HEK293 (cell line): Measurements from ENCODE around the gene MLX.
A peak's percentile ranks its signal among the peaks of the same experiment; 100 is the strongest.

ENCODE experiments used
- CTCF ChIA-PET: fragments of 350-600 bp; formaldehyde crosslinking; extraction: SDS; loops from one replicate; lab custom pipeline; 2021; ENCODE audit warnings: antibody characterized with exemption; lab: Yijun Ruan, JAX
- POLR2A ChIA-PET: fragments of 300-600 bp; formaldehyde crosslinking; extraction: SDS; loops from one replicate; lab custom pipeline; 2020; ENCODE audit warnings: antibody characterized with exemption, inconsistent platforms; lab: Yijun Ruan, JAX
- H3K27ac ChIP-seq: fragments of 200-500 bp; sonication (Bioruptor generic); 2 replicates; pipeline ENCODE4 v1.5.1; 2014; ENCODE audit warnings: low read depth, low read length, control low read depth, inconsistent platforms; ENCODE audit errors: extremely low read depth
- H3K36me3 ChIP-seq, 2 experiments: fragments of 200-500 bp in 1 of 2; sonication (Bioruptor generic) in 1 of 2; 1 replicate in 1 of 2; 2 replicates in 1 of 2; pipeline ENCODE4 v1.5.1; 2014 to 2017; ENCODE audit warnings: inconsistent platforms in 2 of 2, low read length in 2 of 2; ENCODE audit not compliant: control insufficient read depth in 2 of 2, insufficient read depth in 1 of 2
- H3K4me1 ChIP-seq: fragments of 200-500 bp; sonication (Bioruptor generic); 2 replicates; pipeline ENCODE4 v1.5.1; 2014; ENCODE audit warnings: mild to moderate bottlenecking, low read length, inconsistent platforms; ENCODE audit not compliant: control insufficient read depth, insufficient read depth
- H3K4me3 ChIP-seq: 2 replicates; pipeline ENCODE4 v1.5.1; 2011; ENCODE audit warnings: low read depth, mild to moderate bottlenecking, control low read depth, low read length, moderate library complexity
- H3K9me3 ChIP-seq: fragments of 200-500 bp; sonication (Bioruptor generic); 2 replicates; pipeline ENCODE4 v1.5.1; 2014; ENCODE audit warnings: low read depth, low read length, inconsistent platforms; ENCODE audit not compliant: control insufficient read depth, insufficient read depth
- HOXA7 ChIP-seq: sonication (generic); formaldehyde crosslinking; IDR thresholded peaks from 2 replicates; pipeline ENCODE4 v1.8.1; 2022; ENCODE audit warnings: missing genetic modification reagents, borderline replicate concordance
- ZIC2 ChIP-seq: fragments of 450-650 bp; formaldehyde crosslinking; IDR thresholded peaks from 2 replicates; pipeline ENCODE4 v1.5.1; 2016; ENCODE audit warnings: missing biosample characterization, missing genetic modification characterization
- ZNF10 ChIP-seq: fragments of 450-650 bp; formaldehyde crosslinking; IDR thresholded peaks from 2 replicates; pipeline ENCODE4 v1.5.1; 2017; ENCODE audit warnings: missing biosample characterization, missing genetic modification characterization
- ZNF280D ChIP-seq: fragments of 450-650 bp; formaldehyde crosslinking; IDR thresholded peaks from 2 replicates; pipeline ENCODE4 v1.5.1; 2016; ENCODE audit warnings: missing biosample characterization, missing genetic modification characterization
- ZNF449 ChIP-seq: fragments of 450-650 bp; formaldehyde crosslinking; IDR thresholded peaks from 2 replicates; pipeline ENCODE4 v1.5.1; 2017; ENCODE audit warnings: missing biosample characterization, mild to moderate bottlenecking, missing genetic modification characterization, moderate library complexity
- ZNF561 ChIP-seq: fragments of 450-650 bp; IDR thresholded peaks from 2 replicates; pipeline ENCODE4 v1.5.1; 2018; ENCODE audit warnings: missing biosample characterization, missing genetic modification characterization, borderline replicate concordance
- ZNF596 ChIP-seq: fragments of 450-650 bp; IDR thresholded peaks from 2 replicates; pipeline ENCODE4 v1.5.0; 2018; ENCODE audit warnings: missing biosample characterization, mild to moderate bottlenecking, missing genetic modification characterization, moderate library complexity
- ZNF600 ChIP-seq: fragments of 450-650 bp; formaldehyde crosslinking; IDR thresholded peaks from 2 replicates; pipeline ENCODE4 v1.5.1; 2016; ENCODE audit warnings: missing biosample characterization, missing genetic modification characterization
- ZNF658 ChIP-seq: fragments of 450-650 bp; formaldehyde crosslinking; IDR thresholded peaks from 2 replicates; pipeline ENCODE4; 2016; ENCODE audit warnings: missing biosample characterization, missing genetic modification characterization
- ZNF776 ChIP-seq: fragments of 450-650 bp; formaldehyde crosslinking; IDR thresholded peaks from 2 replicates; pipeline ENCODE4 v1.5.0; 2017; ENCODE audit warnings: missing biosample characterization, missing genetic modification characterization, borderline replicate concordance
- TF ChIP-seq, protein P1 (sequence below): fragments of 450-650 bp; IDR thresholded peaks from 2 replicates; pipeline ENCODE4 v1.5.1; 2018; ENCODE audit warnings: missing biosample characterization, missing genetic modification characterization

MLX gene

DNA sequence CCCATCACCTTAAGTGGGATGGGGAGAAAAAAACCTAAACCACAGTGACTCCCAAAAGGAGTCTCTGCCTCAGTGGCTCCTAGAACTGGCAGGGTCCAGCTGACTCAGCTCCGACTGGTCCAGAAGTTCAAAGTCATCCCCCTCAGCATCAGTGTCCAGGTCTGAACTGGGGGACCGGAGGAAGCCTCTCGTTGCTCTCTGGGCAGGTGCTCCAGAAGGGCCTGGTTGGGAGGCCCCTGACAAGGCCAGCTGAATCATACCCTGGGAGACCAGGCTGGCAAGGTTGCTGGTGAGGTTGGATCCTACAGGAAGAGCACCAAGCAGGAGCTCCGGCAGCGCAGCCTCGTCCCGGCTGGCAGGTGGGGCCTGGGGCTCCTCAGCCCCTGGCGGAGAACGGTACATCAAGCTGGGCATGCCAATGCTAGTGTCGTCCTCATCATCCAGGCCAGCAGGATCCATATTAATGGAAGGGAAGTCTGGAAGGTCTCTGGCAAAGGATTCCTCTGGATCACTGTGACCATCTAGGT is 14.9 kb downstream of the MLX start:
- H3K4me3 ChIP-seq: no peak overlapping the region
- H3K4me1 ChIP-seq: no peaks in the 10 kb centered on the region
- TF ChIP-seq ZNF600 (tag by site-specific recombination) (peak; percentile 48), ZNF561 (no peak)
- peaks cover 23 to 77% of the 10 kb centered on the region in 2 experiments for H3K36me3 ChIP-seq
- ChIA-PET POLR2A (interaction anchor here (0.5 kb wide), 1 partner anchor 23 kb away, joined by 3 read pairs; no protein-coding TSS in a partner anchor), CTCF (interaction anchor here (0.8 to 7.4 kb wide), 3 partner anchors 37 to 179 kb away, joined by 4 to 112 read pairs (median 4); partner anchors contain the start of gene RAMP2)
- H3K9me3 ChIP-seq: no peaks in the 10 kb centered on the region
- H3K27ac ChIP-seq: no peak overlapping the region

DNA sequence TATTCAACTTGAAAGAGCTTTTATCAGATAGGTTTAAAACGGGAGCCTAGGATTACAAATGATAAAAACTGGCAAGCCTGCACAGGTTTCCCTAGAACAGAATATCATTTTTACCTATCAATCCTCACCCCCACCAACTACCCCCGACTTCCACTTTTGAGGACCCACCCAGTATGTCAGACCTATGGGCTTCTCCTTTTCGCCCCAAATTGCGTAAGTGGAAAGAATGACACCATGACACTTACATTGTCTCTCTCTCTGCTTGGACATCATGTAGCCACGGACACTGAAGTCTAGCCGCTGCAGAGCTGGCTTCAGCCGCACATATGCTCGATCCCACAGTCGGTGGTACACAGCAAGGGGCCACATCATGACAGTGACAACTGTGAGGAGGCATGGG is 18.0 kb downstream of the MLX start:
- ChIA-PET CTCF (no interaction called here), POLR2A (interaction anchor here (0.6 kb wide), 1 partner anchor 72 kb away, joined by 4 read pairs; no protein-coding TSS in a partner anchor)
- H3K4me1 ChIP-seq: no peaks in the 10 kb centered on the region
- peaks cover 39 to 97% of the 10 kb centered on the region in 2 experiments for H3K36me3 ChIP-seq
- no peak overlapping the region for H3K27ac ChIP-seq
- no peaks in the 10 kb centered on the region for H3K9me3 ChIP-seq
- no peak overlapping the region for H3K4me3 ChIP-seq
- TF ChIP-seq ZIC2: 0 out of 2 replicates have a peak, but pooled peaks have one; percentile 7
- TF ChIP-seq ZNF10 (tag by site-specific recombination): no peak
- no peak for TF ChIP-seq ZNF658
- no peak for TF ChIP-seq ZNF449
- TF ChIP-seq, protein P1, sequence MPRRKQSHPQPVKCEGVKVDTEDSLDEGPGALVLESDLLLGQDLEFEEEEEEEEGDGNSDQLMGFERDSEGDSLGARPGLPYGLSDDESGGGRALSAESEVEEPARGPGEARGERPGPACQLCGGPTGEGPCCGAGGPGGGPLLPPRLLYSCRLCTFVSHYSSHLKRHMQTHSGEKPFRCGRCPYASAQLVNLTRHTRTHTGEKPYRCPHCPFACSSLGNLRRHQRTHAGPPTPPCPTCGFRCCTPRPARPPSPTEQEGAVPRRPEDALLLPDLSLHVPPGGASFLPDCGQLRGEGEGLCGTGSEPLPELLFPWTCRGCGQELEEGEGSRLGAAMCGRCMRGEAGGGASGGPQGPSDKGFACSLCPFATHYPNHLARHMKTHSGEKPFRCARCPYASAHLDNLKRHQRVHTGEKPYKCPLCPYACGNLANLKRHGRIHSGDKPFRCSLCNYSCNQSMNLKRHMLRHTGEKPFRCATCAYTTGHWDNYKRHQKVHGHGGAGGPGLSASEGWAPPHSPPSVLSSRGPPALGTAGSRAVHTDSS (tag by site-specific recombination): no peak
- no peak for TF ChIP-seq ZNF776 (tag by site-specific recombination)
- TF ChIP-seq ZNF596 (tag by site-specific recombination): no peak
- no peak for TF ChIP-seq ZNF280D (tag by site-specific recombination)

DNA sequence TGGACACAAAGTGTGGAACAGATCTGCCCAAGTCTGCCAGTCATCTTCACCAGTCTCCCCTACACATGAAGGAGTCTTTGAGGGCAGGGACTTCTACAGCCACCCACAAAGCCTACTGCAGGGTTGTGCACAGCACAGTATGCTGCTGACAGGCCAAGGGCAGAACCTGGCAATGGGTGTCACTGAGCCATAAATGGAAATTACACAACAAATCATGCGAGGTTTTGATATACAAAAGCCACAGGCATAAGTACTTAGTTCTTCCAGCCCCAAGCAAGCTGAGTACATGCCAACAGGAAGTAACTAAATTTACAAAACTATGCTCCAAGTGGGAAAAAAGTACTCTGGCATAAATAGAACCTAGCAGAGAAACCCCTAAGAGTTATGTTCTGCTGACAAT is 18.5 kb downstream of the MLX start:
- H3K9me3 ChIP-seq: no peaks in the 10 kb centered on the region
- H3K4me3 ChIP-seq: no peak overlapping the region
- no peaks in the 10 kb centered on the region for H3K4me1 ChIP-seq
- POLR2A ChIA-PET: interaction anchor here (0.6 to 1.8 kb wide), 2 partner anchors 24 to 72 kb away, joined by 4 to 5 read pairs; partner anchors contain the start of genes RETREG3 and TUBG1
- H3K36me3 ChIP-seq: peaks cover 44 to 97% of the 10 kb centered on the region in 2 experiments
- CTCF ChIA-PET: interaction anchor here (1.7 kb wide), 1 partner anchor 8 kb away, joined by 9 read pairs; the partner anchor contains the start of gene PSMC3IP
- TF ChIP-seq ZIC2: 0 out of 2 replicates have a peak, but pooled peaks have one; percentile 5
- TF ChIP-seq HOXA7 (CRISPR knock-in tag): no peak
- H3K27ac ChIP-seq: no peak overlapping the region
